Hepatocyte (in vitro differentiated cells): Measurements from ENCODE around the gene TMEM244. TPM values are rescaled to one million over a fixed set of nuclear protein-coding genes. Genes with fewer than 3 reads are reported as not detected.

ENCODE experiments used
- DNase-seq: peaks from one replicate; pipeline ENCODE4 v3.0.0-alpha.2; 2016; ENCODE audit warnings: low spot score
- H2AFZ ChIP-seq: fragments of 200-600 bp; sonication (generic); 2 replicates; pipeline ENCODE4 v1.6.0; 2016; ENCODE audit warnings: antibody characterized with exemption, mild to moderate bottlenecking
- H3K27ac ChIP-seq: fragments of 200-600 bp; sonication (generic); 2 replicates; pipeline ENCODE4 v1.5.1; 2016; ENCODE audit warnings: mild to moderate bottlenecking
- H3K27me3 ChIP-seq: fragments of 200-600 bp; sonication (generic); 2 replicates; pipeline ENCODE4 v1.6.1; 2016
- H3K36me3 ChIP-seq: fragments of 200-600 bp; sonication (generic); replicated peaks from 2 replicates; pipeline ENCODE4 v1.5.1; 2016; ENCODE audit warnings: low read depth; ENCODE audit not compliant: insufficient read depth
- H3K4me1 ChIP-seq: fragments of 200-600 bp; sonication (generic); 2 replicates; pipeline ENCODE4 v1.5.1; 2016; ENCODE audit warnings: mild to moderate bottlenecking, moderate library complexity; ENCODE audit not compliant: insufficient read depth
- H3K4me2 ChIP-seq: fragments of 200-600 bp; sonication (generic); 2 replicates; pipeline ENCODE4 v1.6.0; 2016
- H3K4me3 ChIP-seq: fragments of 200-600 bp; sonication (generic); 2 replicates; pipeline ENCODE4 v1.5.1; 2016; ENCODE audit warnings: mild to moderate bottlenecking
- H3K79me2 ChIP-seq: fragments of 200-600 bp; sonication (generic); 2 replicates; pipeline ENCODE4 v1.6.0; 2017; ENCODE audit warnings: mild to moderate bottlenecking
- H3K9me2 ChIP-seq: fragments of 200-600 bp; sonication (generic); replicated peaks from 2 replicates; pipeline ENCODE4 v1.6.0; 2017; ENCODE audit warnings: mild to moderate bottlenecking; ENCODE audit not compliant: insufficient read depth
- H3K9me3 ChIP-seq: fragments of 200-600 bp; sonication (generic); 2 replicates; pipeline ENCODE4 v1.5.1; 2016; ENCODE audit warnings: low read depth, mild to moderate bottlenecking
- H4K20me1 ChIP-seq: fragments of 200-600 bp; sonication (generic); 2 replicates; pipeline ENCODE4 v1.6.0; 2016; ENCODE audit warnings: mild to moderate bottlenecking; ENCODE audit not compliant: insufficient read depth, poor library complexity, severe bottlenecking
- EZH2 ChIP-seq: fragments of 200-600 bp; sonication (generic); IDR thresholded peaks from 2 replicates; pipeline ENCODE4 v1.6.1; 2016; ENCODE audit warnings: antibody characterized with exemption, mild to moderate bottlenecking, borderline replicate concordance
- EZH2phosphoT487 ChIP-seq: fragments of 200-600 bp; sonication (generic); IDR thresholded peaks from one replicate; pipeline ENCODE4 v1.6.1; 2018; ENCODE audit warnings: antibody characterized with exemption, mild to moderate bottlenecking, low read depth, moderate library complexity; ENCODE audit not compliant: unreplicated experiment, severe bottlenecking
- WGBS: methylation state at CpG from one replicate; pipeline ENCODE4 v1.1.6; 2016; ENCODE audit warnings: low lambda C conversion rate; ENCODE audit errors: missing lambda C conversion rate; 5-methylcytosine and 5-hydroxymethylcytosine counted together
- polyA plus RNA-seq: library from polyadenylated mRNA; unstranded; fragments of >200 nt; fragmentation: Nextera tagmentation; extraction: Ambion mirVana; gene quantifications from 2 replicates; pipeline ENCODE4 v1.2.1, GENCODE V29; 2016
- total RNA-seq: library from RNA; depleted of rRNA; stranded (reverse); fragments of >200 nt; gene quantifications from 2 replicates; pipeline ENCODE4 v1.2.3, GENCODE V29; 2014
- TF ChIP-seq, protein P1 (sequence below): fragments of 200-600 bp; sonication (generic); IDR thresholded peaks from 2 replicates; pipeline ENCODE4 v1.5.1; 2016; ENCODE audit warnings: antibody characterized with exemption, mild to moderate bottlenecking; ENCODE audit not compliant: poor library complexity

The TMEM244 gene
- total and polyA plus RNA-seq, 2 experiments from 2014 or later, result not detected

DNA sequence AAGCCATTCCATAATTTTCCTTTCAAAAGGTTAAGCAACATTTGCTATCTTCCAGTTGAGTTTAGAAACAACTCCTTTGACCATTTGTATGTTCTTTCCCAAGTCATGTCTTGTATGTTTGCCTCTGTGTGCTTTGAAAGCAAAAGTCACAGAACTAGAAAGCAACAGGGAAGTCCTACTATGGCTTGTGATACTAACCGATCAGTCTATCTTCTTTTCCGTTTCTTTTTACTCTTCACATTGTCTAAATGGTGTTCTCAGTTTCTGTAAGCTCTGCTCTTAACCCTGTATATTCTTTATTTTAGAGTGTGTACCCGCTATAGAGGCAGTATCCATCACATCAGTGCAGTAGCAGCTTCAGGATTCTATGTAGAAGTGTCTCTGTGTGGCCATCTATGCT lies 32.9 kb downstream of the TMEM244 start:
- Histone ChIP-seq H3K9me2 (no peaks in the 10 kb centered on the region), H3K9me3 (no peaks in the 10 kb centered on the region), H3K4me3 (no peak overlapping the region), H3K4me1 (no peaks in the 10 kb centered on the region), H3K27me3 (no peaks in the 10 kb centered on the region), H3K4me2 (no peak overlapping the region), H3K27ac (no peak overlapping the region), H3K79me2 (no peaks in the 10 kb centered on the region), H2AFZ (no peak overlapping the region), H4K20me1 (no peaks in the 10 kb centered on the region), H3K36me3 (no peaks in the 10 kb centered on the region)
- no peak for DNase-seq
- TF ChIP-seq, protein P1, sequence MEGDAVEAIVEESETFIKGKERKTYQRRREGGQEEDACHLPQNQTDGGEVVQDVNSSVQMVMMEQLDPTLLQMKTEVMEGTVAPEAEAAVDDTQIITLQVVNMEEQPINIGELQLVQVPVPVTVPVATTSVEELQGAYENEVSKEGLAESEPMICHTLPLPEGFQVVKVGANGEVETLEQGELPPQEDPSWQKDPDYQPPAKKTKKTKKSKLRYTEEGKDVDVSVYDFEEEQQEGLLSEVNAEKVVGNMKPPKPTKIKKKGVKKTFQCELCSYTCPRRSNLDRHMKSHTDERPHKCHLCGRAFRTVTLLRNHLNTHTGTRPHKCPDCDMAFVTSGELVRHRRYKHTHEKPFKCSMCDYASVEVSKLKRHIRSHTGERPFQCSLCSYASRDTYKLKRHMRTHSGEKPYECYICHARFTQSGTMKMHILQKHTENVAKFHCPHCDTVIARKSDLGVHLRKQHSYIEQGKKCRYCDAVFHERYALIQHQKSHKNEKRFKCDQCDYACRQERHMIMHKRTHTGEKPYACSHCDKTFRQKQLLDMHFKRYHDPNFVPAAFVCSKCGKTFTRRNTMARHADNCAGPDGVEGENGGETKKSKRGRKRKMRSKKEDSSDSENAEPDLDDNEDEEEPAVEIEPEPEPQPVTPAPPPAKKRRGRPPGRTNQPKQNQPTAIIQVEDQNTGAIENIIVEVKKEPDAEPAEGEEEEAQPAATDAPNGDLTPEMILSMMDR, result no peak
- TF ChIP-seq EZH2, result no peak
- TF ChIP-seq EZH2phosphoT487, result no peak
- 62% methylated on average over 3 of the region's 3 CpGs for WGBS

DNA sequence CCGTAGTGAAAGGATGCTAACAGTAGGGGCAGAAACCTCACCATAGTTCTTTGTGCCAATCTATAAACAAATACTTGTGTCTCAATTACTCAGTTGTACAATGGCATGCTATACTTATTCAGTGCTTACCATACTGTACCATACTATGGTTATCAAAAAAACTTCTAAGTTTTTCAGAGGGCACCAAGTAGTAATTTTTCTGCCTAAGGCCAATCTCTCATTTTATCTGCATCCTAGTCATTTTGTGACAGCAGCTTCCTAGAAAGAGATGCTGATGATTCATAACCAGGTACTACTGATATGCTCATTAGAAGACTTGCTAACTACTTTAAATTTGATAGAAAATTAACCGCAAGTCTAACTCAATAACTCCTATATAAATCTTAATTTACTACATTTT lies 42.9 kb downstream of the TMEM244 start:
- H3K4me1 ChIP-seq, result no peaks in the 10 kb centered on the region
- no peak for DNase-seq
- 83% methylated on average over 2 of the region's 2 CpGs for WGBS
- no peaks in the 10 kb centered on the region for H3K27me3 ChIP-seq
- no peaks in the 10 kb centered on the region for H3K9me2 ChIP-seq
- no peak overlapping the region for H3K4me3 ChIP-seq
- H4K20me1 ChIP-seq, result no peaks in the 10 kb centered on the region
- no peaks in the 10 kb centered on the region for H3K79me2 ChIP-seq
- no peaks in the 10 kb centered on the region for H3K9me3 ChIP-seq
- no peak overlapping the region for H3K4me2 ChIP-seq
- H3K27ac ChIP-seq, result no peak overlapping the region
- H2AFZ ChIP-seq, result no peak overlapping the region
- no peaks in the 10 kb centered on the region for H3K36me3 ChIP-seq
- TF ChIP-seq, protein P1, result no peak
- no peak for TF ChIP-seq EZH2phosphoT487
- no peak for TF ChIP-seq EZH2

DNA sequence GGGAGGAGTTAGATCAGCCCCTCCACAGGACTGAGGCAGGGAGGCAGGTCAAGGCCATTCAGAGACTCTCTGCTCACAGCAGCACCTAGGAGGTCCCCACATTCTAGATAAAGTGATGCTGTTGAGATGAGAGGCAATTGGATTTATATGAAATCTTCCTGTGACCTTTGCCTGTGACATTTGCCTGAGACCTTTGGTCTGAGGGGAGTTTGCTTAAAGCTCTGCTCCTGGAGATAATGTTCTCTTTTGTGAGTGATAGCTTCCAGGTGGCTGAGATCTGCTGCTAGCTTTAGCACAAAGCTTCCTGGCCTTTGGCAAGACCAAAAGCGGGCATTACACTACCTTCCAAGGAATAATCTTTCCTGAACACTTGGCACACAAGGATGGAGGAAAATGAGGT lies 43.3 kb downstream of the TMEM244 start:
- WGBS, result 85% methylated on average over 1 of the region's 1 CpG
- H3K4me3 ChIP-seq, result no peak overlapping the region
- H3K9me2 ChIP-seq, result no peaks in the 10 kb centered on the region
- no peaks in the 10 kb centered on the region for H3K27me3 ChIP-seq
- H4K20me1 ChIP-seq, result no peaks in the 10 kb centered on the region
- no peak overlapping the region for H3K4me2 ChIP-seq
- no peaks in the 10 kb centered on the region for H3K79me2 ChIP-seq
- H2AFZ ChIP-seq, result no peak overlapping the region
- H3K9me3 ChIP-seq, result no peaks in the 10 kb centered on the region
- no peaks in the 10 kb centered on the region for H3K4me1 ChIP-seq
- no peaks in the 10 kb centered on the region for H3K36me3 ChIP-seq
- H3K27ac ChIP-seq, result no peak overlapping the region
- no peak for DNase-seq
- no peak for TF ChIP-seq EZH2phosphoT487
- TF ChIP-seq, protein P1, result no peak
- TF ChIP-seq EZH2, result no peak

DNA sequence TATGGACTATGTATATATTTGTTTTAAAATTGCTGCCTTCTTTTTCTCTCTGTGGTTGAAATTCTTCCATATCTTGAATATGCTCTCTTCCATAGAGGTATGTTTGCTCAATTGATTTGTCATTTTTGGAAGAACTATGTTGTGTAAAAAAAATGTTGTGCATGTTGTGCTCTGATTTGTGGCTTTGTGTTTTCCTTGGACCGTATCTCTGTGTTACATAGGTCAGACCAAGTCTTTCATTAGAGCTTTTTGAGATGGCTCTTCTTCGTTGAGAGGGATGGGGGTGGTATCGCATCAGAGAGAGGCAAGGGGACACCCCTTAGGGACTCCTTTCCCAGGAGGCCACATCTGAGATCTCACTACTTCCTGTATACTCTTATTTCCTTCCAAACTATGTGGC lies 43.8 kb downstream of the TMEM244 start:
- Histone ChIP-seq H3K36me3 (no peaks in the 10 kb centered on the region), H3K9me2 (no peaks in the 10 kb centered on the region), H4K20me1 (no peaks in the 10 kb centered on the region), H3K27me3 (no peaks in the 10 kb centered on the region), H3K4me1 (no peaks in the 10 kb centered on the region), H3K4me3 (no peak overlapping the region), H3K27ac (no peak overlapping the region), H3K79me2 (no peaks in the 10 kb centered on the region), H3K4me2 (no peak overlapping the region), H2AFZ (no peak overlapping the region), H3K9me3 (no peaks in the 10 kb centered on the region)
- no peak for DNase-seq
- 95% methylated on average over 3 of the region's 3 CpGs for WGBS
- no peak for TF ChIP-seq EZH2phosphoT487
- TF ChIP-seq, protein P1, result no peak
- TF ChIP-seq EZH2, result no peak
